Measurements from ENCODE around the gene RGL1.

DNA sequence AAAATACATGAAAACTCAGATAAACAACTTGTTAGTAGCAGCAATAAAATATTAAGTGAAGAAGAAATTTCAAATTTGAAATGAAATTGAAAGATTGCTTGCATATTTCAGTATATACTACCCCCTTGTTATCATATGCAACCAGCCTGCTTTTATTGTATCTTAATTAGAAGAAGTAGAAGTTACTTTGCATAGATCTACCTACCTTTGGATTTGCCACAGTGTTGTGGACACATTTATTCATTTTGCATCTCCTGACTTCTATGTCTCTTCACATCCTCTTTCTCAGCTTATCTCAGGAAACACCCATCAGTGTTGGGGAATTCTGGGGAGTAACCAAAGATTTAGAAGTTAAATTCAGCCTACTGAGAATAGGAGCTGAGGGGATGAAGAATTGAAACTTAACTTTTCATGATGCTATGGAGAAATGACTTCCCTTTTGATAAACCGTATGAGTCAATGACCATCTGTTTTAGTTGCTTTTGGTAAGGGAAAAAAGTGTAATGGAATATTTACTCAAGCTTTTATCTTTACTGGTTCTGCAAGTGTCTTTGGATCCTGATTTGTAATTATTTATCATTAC lies 96.9 kb downstream of the RGL1 start:
- TF ChIP-seq POLR2A (IDR thresholded peaks at IDR 0.05; ENCODE audit: low read depth, low read length) (no peak), POLR2AphosphoS5 (IDR thresholded peaks at IDR 0.05; ENCODE audit: low read depth, low read length) (no peak)
